Measurements from ENCODE around the gene NEU3. TPM values are rescaled to one million over a fixed set of nuclear protein-coding genes. Genes with fewer than 3 reads are reported as not detected.
"Not testable (repeated sequence)": the region's sequence is repeated elsewhere in the genome, so short reads cannot be mapped to it uniquely, and the experiment has no call there.

The NEU3 gene
- total RNA-seq, 1 donor from 2014 or later: 9.7 TPM

GRCh38 chr11:75047191-75047590 is 58.5 kb downstream of the NEU3 start:
- Histone ChIP-seq H3K4me1 (ENCODE audit: insufficient read depth, low read length) (no peaks in the 10 kb centered on the region), H4K20me1 (ENCODE audit: insufficient read depth, low read length) (no peaks in the 10 kb centered on the region), H3K9me3 (ENCODE audit: insufficient read depth, low read depth, low read length) (no peaks in the 10 kb centered on the region), H3K4me2 (ENCODE audit: low read length) (no peak overlapping the region), H3K27me3 (ENCODE audit: insufficient read depth, low read length) (no peaks in the 10 kb centered on the region), H3K79me2 (ENCODE audit: insufficient read depth, low read length) (no peaks in the 10 kb centered on the region), H3K27ac (ENCODE audit: low read depth, low read length) (no peak overlapping the region), H3K9ac (ENCODE audit: low read length) (no peak overlapping the region), H2AFZ (ENCODE audit: low read depth, low read length) (no peak overlapping the region), H3K4me3 (ENCODE audit: insufficient read depth, low read depth, low read length) (no peak overlapping the region), H3K36me3 (ENCODE audit: insufficient read depth, low read length) (no peaks in the 10 kb centered on the region)
- Mint-ChIP-seq H3K4me3 (ENCODE audit: unreplicated experiment) (no peak overlapping the region), H3K36me3 (ENCODE audit: low read depth, unreplicated experiment) (peaks cover 5% of the 10 kb centered on the region), H3K27ac (ENCODE audit: unreplicated experiment) (peak overlapping the region; percentile 44), H3K9me3 (ENCODE audit: unreplicated experiment) (peaks cover 4% of the 10 kb centered on the region), H3K4me1 (ENCODE audit: low read depth, unreplicated experiment) (peaks cover 26% of the 10 kb centered on the region), H3K27me3 (ENCODE audit: low read depth, unreplicated experiment) (no peaks in the 10 kb centered on the region)
- FAIRE-seq (no peak), DNase-seq (ENCODE audit: low read depth) (no peak)
- TF ChIP-seq CTCF (IDR thresholded peaks at IDR 0.05; ENCODE audit: insufficient read depth, low read depth, low read length): no peak

GRCh38 chr11:75049501-75050266 is 61.0 kb downstream of the NEU3 start:
- H3K36me3 Mint-ChIP-seq (ENCODE audit: low read depth, unreplicated experiment); H3K36me3 ChIP-seq (ENCODE audit: insufficient read depth, low read length); H3K4me3 ChIP-seq (ENCODE audit: insufficient read depth, low read depth, low read length); H3K4me2 ChIP-seq (ENCODE audit: low read length); DNase-seq (ENCODE audit: low read depth); H2AFZ ChIP-seq (ENCODE audit: low read depth, low read length); H3K27me3 Mint-ChIP-seq (ENCODE audit: low read depth, unreplicated experiment); H3K79me2 ChIP-seq (ENCODE audit: insufficient read depth, low read length); H3K4me3 Mint-ChIP-seq (ENCODE audit: unreplicated experiment); H3K9me3 Mint-ChIP-seq (ENCODE audit: unreplicated experiment); H3K27ac Mint-ChIP-seq (ENCODE audit: unreplicated experiment); H3K27me3 ChIP-seq (ENCODE audit: insufficient read depth, low read length); H3K9ac ChIP-seq (ENCODE audit: low read length); H3K9me3 ChIP-seq (ENCODE audit: insufficient read depth, low read depth, low read length); FAIRE-seq; H3K27ac ChIP-seq (ENCODE audit: low read depth, low read length); H3K4me1 ChIP-seq (ENCODE audit: insufficient read depth, low read length); H4K20me1 ChIP-seq (ENCODE audit: insufficient read depth, low read length): not testable (repeated sequence)
- H3K4me1 Mint-ChIP-seq (ENCODE audit: low read depth, unreplicated experiment): peaks cover 38% of the 10 kb centered on the region

- Histone ChIP-seq H3K4me1 (ENCODE audit: insufficient read depth, low read length) (no peaks in the 10 kb centered on the region), H2AFZ (ENCODE audit: low read depth, low read length) (no peak overlapping the region), H3K9ac (ENCODE audit: low read length) (no peak overlapping the region), H3K27me3 (ENCODE audit: insufficient read depth, low read length) (no peaks in the 10 kb centered on the region), H3K27ac (ENCODE audit: low read depth, low read length) (no peak overlapping the region), H3K36me3 (ENCODE audit: insufficient read depth, low read length) (no peaks in the 10 kb centered on the region), H3K9me3 (ENCODE audit: insufficient read depth, low read depth, low read length) (no peaks in the 10 kb centered on the region), H4K20me1 (ENCODE audit: insufficient read depth, low read length) (no peaks in the 10 kb centered on the region), H3K4me3 (ENCODE audit: insufficient read depth, low read depth, low read length) (no peak overlapping the region), H3K4me2 (ENCODE audit: low read length) (no peak overlapping the region), H3K79me2 (ENCODE audit: insufficient read depth, low read length) (no peaks in the 10 kb centered on the region)
- Mint-ChIP-seq H3K36me3 (ENCODE audit: low read depth, unreplicated experiment) (peaks cover 5% of the 10 kb centered on the region), H3K27ac (ENCODE audit: unreplicated experiment) (no peak overlapping the region), H3K4me3 (ENCODE audit: unreplicated experiment) (no peak overlapping the region), H3K9me3 (ENCODE audit: unreplicated experiment) (peaks cover 7% of the 10 kb centered on the region), H3K27me3 (ENCODE audit: low read depth, unreplicated experiment) (no peaks in the 10 kb centered on the region), H3K4me1 (ENCODE audit: low read depth, unreplicated experiment) (peaks cover 38% of the 10 kb centered on the region)
- FAIRE-seq: no peak
- no peak for DNase-seq (ENCODE audit: low read depth)
- TF ChIP-seq EZH2 (IDR thresholded peaks at IDR 0.05; ENCODE audit: insufficient read depth, low read length) (no peak), CTCF (IDR thresholded peaks at IDR 0.05; ENCODE audit: insufficient read depth, low read depth, low read length) (no peak)
These were observed 61.8 kb downstream of the NEU3 start for GRCh38 chr11:75050516-75050915.

Measured in astrocyte (in vitro differentiated cells and primary cell).